Neural cell (in vitro differentiated cells): ENCODE results near the gene KRTAP27-1. TPM values are rescaled to one million over a fixed set of nuclear protein-coding genes. Genes with fewer than 3 reads are reported as not detected.

Source experiments
- H2AFZ ChIP-seq: fragments of 200-600, 300-800 bp; sonication (generic), shearing (Covaris generic); 2 replicates; pipeline ENCODE4 v1.6.0; 2014; ENCODE audit warnings: low read depth, mild to moderate bottlenecking, antibody characterized with exemption, low read length, moderate library complexity
- H3F3A ChIP-seq: fragments of 200-600 bp; shearing (Covaris generic); 2 replicates; pipeline ENCODE4 v1.6.1; 2016; ENCODE audit warnings: mild to moderate bottlenecking, moderate library complexity, mixed read lengths, antibody characterized with exemption, low read length; ENCODE audit not compliant: insufficient read depth, poor library complexity, severe bottlenecking
- H3K27ac ChIP-seq: fragments of 200-600, 300-800 bp; sonication (generic), shearing (Covaris generic); 2 replicates; pipeline ENCODE4 v1.5.1; 2014; ENCODE audit warnings: mild to moderate bottlenecking, low read length, moderate library complexity
- H3K27me3 ChIP-seq: fragments of 300-800, 200-600 bp; sonication (generic), shearing (Covaris generic); 2 replicates; pipeline ENCODE4 v1.6.0; 2014; ENCODE audit warnings: mild to moderate bottlenecking, low read depth, low read length, moderate library complexity; ENCODE audit not compliant: insufficient read depth
- H3K36me3 ChIP-seq: fragments of 300-800, 200-600 bp; sonication (generic), shearing (Covaris generic); 2 replicates; pipeline ENCODE4 v1.5.1; 2014; ENCODE audit warnings: mild to moderate bottlenecking, antibody characterized with exemption, low read length, moderate library complexity; ENCODE audit not compliant: insufficient read depth
- H3K4me2 ChIP-seq: fragments of 300-800, 200-600 bp; sonication (generic), shearing (Covaris generic); 2 replicates; pipeline ENCODE4 v1.6.0; 2014; ENCODE audit warnings: mild to moderate bottlenecking, low read length
- H3K4me3 ChIP-seq: fragments of 300-800, 200-600 bp; sonication (generic), shearing (Covaris generic); 2 replicates; pipeline ENCODE4 v1.5.1; 2014; ENCODE audit warnings: mild to moderate bottlenecking, low read length, moderate library complexity
- H3K79me2 ChIP-seq: fragments of 200-600 bp; shearing (Covaris generic); replicated peaks from 2 replicates; pipeline ENCODE4 v1.6.0; 2014; ENCODE audit warnings: mild to moderate bottlenecking, low read length, moderate library complexity; ENCODE audit not compliant: insufficient read depth
- H3K9ac ChIP-seq: fragments of 300-800, 200-600 bp; sonication (generic), shearing (Covaris generic); 2 replicates; pipeline ENCODE4 v1.6.1; 2016; ENCODE audit warnings: mild to moderate bottlenecking, low read length, mixed read lengths
- H3K9me2 ChIP-seq: fragments of 200-600 bp; shearing (Covaris generic); 2 replicates; pipeline ENCODE4 v1.6.1; 2016; ENCODE audit warnings: mild to moderate bottlenecking, low read length, mixed read lengths; ENCODE audit not compliant: insufficient read depth
- H3K9me3 ChIP-seq: fragments of 200-600, 300-800 bp; sonication (generic), shearing (Covaris generic); 2 replicates; pipeline ENCODE4 v1.6.1; 2016; ENCODE audit warnings: mild to moderate bottlenecking, mixed run types, low read length, moderate library complexity, mixed read lengths
- H4K20me1 ChIP-seq: fragments of 200-600 bp; shearing (Covaris generic); 2 replicates; pipeline ENCODE4 v1.6.1; 2016; ENCODE audit warnings: mild to moderate bottlenecking, mixed run types; ENCODE audit not compliant: insufficient read depth
- EP300 ChIP-seq: fragments of 450-650 bp; conservative IDR thresholded peaks from 2 replicates; pipeline ENCODE4 v1.6.1; 2014; ENCODE audit warnings: antibody characterized with exemption, mild to moderate bottlenecking, moderate library complexity; ENCODE audit not compliant: poor library complexity, severe bottlenecking
- EZH2 ChIP-seq: fragments of 200-600, 300-800 bp; shearing (Covaris generic), sonication (generic); IDR thresholded peaks from 2 replicates; pipeline ENCODE4 v1.6.1; 2014; ENCODE audit warnings: antibody characterized with exemption, low read length, borderline replicate concordance, mild to moderate bottlenecking; ENCODE audit not compliant: insufficient read depth, poor library complexity, severe bottlenecking
- MXI1 ChIP-seq: fragments of 450-650 bp; conservative IDR thresholded peaks from 2 replicates; pipeline ENCODE4 v1.6.1; 2014; ENCODE audit warnings: antibody characterized with exemption, mild to moderate bottlenecking; ENCODE audit not compliant: poor library complexity, severe bottlenecking
- POLR2AphosphoS5 ChIP-seq: IDR thresholded peaks from 2 replicates; pipeline ENCODE4 v1.6.1; 2012
- RAD21 ChIP-seq: fragments of 450-650 bp; conservative IDR thresholded peaks from 2 replicates; pipeline ENCODE4 v1.6.1; 2014; ENCODE audit warnings: antibody characterized with exemption, mild to moderate bottlenecking, moderate library complexity
- SMC3 ChIP-seq: fragments of 450-650 bp; conservative IDR thresholded peaks from 2 replicates; pipeline ENCODE4 v1.6.1; 2014; ENCODE audit warnings: antibody characterized with exemption, mild to moderate bottlenecking, moderate library complexity; ENCODE audit not compliant: poor library complexity
- TAF1 ChIP-seq: IDR thresholded peaks from 2 replicates; pipeline ENCODE4 v1.6.1; 2012; ENCODE audit warnings: low read depth
- polyA plus RNA-seq: library from polyadenylated mRNA; depleted of rRNA; stranded (reverse); fragments of >200 nt; gene quantifications from 2 replicates; pipeline ENCODE4 v1.2.3, GENCODE V29; 2014
- TF ChIP-seq, protein P1 (sequence below): fragments of 450-650 bp; IDR thresholded peaks from 2 replicates; pipeline ENCODE4 v1.5.1; 2014; ENCODE audit warnings: antibody characterized with exemption, mild to moderate bottlenecking, moderate library complexity; ENCODE audit not compliant: poor library complexity, severe bottlenecking
- TF ChIP-seq, protein P2 (sequence below): IDR thresholded peaks from 2 replicates; pipeline ENCODE4 v1.6.1; 2012; ENCODE audit warnings: borderline replicate concordance

Gene KRTAP27-1
- polyA plus RNA-seq, 1 donor from 2014 or later: not detected

GRCh38 chr21:30349572-30349971, 12.1 kb upstream of the KRTAP27-1 start:
- H4K20me1 ChIP-seq: no peaks in the 10 kb centered on the region
- no peaks in the 10 kb centered on the region for H3F3A ChIP-seq
- H3K9me2 ChIP-seq: no peaks in the 10 kb centered on the region
- H3K79me2 ChIP-seq: no peaks in the 10 kb centered on the region
- no peak overlapping the region for H3K27ac ChIP-seq
- no peak overlapping the region for H3K9ac ChIP-seq
- H3K9me3 ChIP-seq: no peaks in the 10 kb centered on the region
- no peak overlapping the region for H3K4me3 ChIP-seq
- no peaks in the 10 kb centered on the region for H3K27me3 ChIP-seq
- H3K36me3 ChIP-seq: no peaks in the 10 kb centered on the region
- no peak for TF ChIP-seq SMC3
- TF ChIP-seq MXI1: no peak
- H3K4me2 ChIP-seq: no peak overlapping the region
- H2AFZ ChIP-seq: no peak overlapping the region

DNA sequence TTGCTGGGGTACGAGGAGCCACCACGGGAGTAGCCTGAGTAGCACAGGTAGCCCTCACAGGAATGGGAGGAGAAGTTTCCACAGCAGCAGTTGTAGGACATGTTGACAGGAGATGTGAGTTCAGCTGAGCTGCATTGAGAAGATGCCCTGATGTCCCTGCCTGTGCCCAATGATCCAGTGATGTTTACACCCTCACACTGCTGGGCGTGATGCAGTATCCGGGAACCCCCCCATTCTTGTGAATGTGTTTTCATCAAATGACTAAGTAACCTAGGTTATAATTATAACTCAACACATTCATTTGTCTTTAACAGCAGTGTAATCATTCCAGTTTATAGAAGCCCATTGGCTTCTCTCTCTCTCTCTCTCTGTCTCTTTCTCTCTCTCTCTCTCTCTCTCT, 11.0 kb upstream of the KRTAP27-1 start, which contains the start of gene KRTAP23-1:
Gene KRTAP23-1, minus strand, starts transcription at position 101 of the 400 bp plus-strand sequence. Its CDS starts 0 bp downstream, at position 101.
- no peak within 1 kb of the TSS for H2AFZ ChIP-seq
- H3F3A ChIP-seq: no peaks in the 10 kb centered on the region
- no peak within 1 kb of the TSS for H3K4me2 ChIP-seq
- H3K4me3 ChIP-seq: no peak within 1 kb of the TSS
- no peaks in the 10 kb centered on the region for H4K20me1 ChIP-seq
- H3K9ac ChIP-seq: no peak within 1 kb of the TSS
- H3K27ac ChIP-seq: no peak within 1 kb of the TSS
- H3K9me2 ChIP-seq: no peaks in the 10 kb centered on the region
- TF ChIP-seq SMC3 (no peak), EP300 (no peak), TAF1 (no peak), MXI1 (no peak), POLR2AphosphoS5 (no peak), RAD21 (no peak)
- TF ChIP-seq, protein P1, sequence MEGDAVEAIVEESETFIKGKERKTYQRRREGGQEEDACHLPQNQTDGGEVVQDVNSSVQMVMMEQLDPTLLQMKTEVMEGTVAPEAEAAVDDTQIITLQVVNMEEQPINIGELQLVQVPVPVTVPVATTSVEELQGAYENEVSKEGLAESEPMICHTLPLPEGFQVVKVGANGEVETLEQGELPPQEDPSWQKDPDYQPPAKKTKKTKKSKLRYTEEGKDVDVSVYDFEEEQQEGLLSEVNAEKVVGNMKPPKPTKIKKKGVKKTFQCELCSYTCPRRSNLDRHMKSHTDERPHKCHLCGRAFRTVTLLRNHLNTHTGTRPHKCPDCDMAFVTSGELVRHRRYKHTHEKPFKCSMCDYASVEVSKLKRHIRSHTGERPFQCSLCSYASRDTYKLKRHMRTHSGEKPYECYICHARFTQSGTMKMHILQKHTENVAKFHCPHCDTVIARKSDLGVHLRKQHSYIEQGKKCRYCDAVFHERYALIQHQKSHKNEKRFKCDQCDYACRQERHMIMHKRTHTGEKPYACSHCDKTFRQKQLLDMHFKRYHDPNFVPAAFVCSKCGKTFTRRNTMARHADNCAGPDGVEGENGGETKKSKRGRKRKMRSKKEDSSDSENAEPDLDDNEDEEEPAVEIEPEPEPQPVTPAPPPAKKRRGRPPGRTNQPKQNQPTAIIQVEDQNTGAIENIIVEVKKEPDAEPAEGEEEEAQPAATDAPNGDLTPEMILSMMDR: no peak
- TF ChIP-seq, protein P2, sequence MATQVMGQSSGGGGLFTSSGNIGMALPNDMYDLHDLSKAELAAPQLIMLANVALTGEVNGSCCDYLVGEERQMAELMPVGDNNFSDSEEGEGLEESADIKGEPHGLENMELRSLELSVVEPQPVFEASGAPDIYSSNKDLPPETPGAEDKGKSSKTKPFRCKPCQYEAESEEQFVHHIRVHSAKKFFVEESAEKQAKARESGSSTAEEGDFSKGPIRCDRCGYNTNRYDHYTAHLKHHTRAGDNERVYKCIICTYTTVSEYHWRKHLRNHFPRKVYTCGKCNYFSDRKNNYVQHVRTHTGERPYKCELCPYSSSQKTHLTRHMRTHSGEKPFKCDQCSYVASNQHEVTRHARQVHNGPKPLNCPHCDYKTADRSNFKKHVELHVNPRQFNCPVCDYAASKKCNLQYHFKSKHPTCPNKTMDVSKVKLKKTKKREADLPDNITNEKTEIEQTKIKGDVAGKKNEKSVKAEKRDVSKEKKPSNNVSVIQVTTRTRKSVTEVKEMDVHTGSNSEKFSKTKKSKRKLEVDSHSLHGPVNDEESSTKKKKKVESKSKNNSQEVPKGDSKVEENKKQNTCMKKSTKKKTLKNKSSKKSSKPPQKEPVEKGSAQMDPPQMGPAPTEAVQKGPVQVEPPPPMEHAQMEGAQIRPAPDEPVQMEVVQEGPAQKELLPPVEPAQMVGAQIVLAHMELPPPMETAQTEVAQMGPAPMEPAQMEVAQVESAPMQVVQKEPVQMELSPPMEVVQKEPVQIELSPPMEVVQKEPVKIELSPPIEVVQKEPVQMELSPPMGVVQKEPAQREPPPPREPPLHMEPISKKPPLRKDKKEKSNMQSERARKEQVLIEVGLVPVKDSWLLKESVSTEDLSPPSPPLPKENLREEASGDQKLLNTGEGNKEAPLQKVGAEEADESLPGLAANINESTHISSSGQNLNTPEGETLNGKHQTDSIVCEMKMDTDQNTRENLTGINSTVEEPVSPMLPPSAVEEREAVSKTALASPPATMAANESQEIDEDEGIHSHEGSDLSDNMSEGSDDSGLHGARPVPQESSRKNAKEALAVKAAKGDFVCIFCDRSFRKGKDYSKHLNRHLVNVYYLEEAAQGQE: no peak
- H3K36me3 ChIP-seq: no peaks in the 10 kb centered on the region
- no peaks in the 10 kb centered on the region for H3K79me2 ChIP-seq
- no peaks in the 10 kb centered on the region for H3K27me3 ChIP-seq
- H3K9me3 ChIP-seq: no peaks in the 10 kb centered on the region

GRCh38 chr21:30345014-30345413, 7.5 kb upstream of the KRTAP27-1 start:
- no peak overlapping the region for H3K4me3 ChIP-seq
- no peaks in the 10 kb centered on the region for H4K20me1 ChIP-seq
- no peaks in the 10 kb centered on the region for H3K9me2 ChIP-seq
- no peak overlapping the region for H3K4me2 ChIP-seq
- no peak overlapping the region for H2AFZ ChIP-seq
- H3K36me3 ChIP-seq: no peaks in the 10 kb centered on the region
- no peaks in the 10 kb centered on the region for H3F3A ChIP-seq
- H3K9ac ChIP-seq: no peak overlapping the region
- H3K27ac ChIP-seq: no peak overlapping the region
- no peaks in the 10 kb centered on the region for H3K79me2 ChIP-seq
- H3K9me3 ChIP-seq: no peaks in the 10 kb centered on the region
- no peaks in the 10 kb centered on the region for H3K27me3 ChIP-seq
- TF ChIP-seq SMC3: no peak
- TF ChIP-seq MXI1: no peak
- TF ChIP-seq EP300: no peak
- no peak for TF ChIP-seq POLR2AphosphoS5
- no peak for TF ChIP-seq TAF1
- no peak for TF ChIP-seq EZH2
- TF ChIP-seq, protein P1: no peak
- TF ChIP-seq, protein P2: no peak
- TF ChIP-seq RAD21: no peak
